ENCODE results near the gene AMIGO3.

- TF ChIP-seq CTCF (IDR thresholded peaks at IDR 0.05) = no peak
- no peak for TF ChIP-seq POLR2A (IDR thresholded peaks at IDR 0.05)
These were observed 38.8 kb downstream of the AMIGO3 start for GRCh38 chr3:49680493-49681231.
